Activated CD8-positive, alpha-beta memory T cell treated with anti-CD3 and anti-CD28 coated beads, Interleukin-2, amount 10 ng/mL, durations not matched to agents 7 days and 5 days (primary cell): ENCODE data around the gene SGMS1. TPM values are rescaled to one million over a fixed set of nuclear protein-coding genes. Genes with fewer than 3 reads are reported as not detected.
"Not testable (repeated sequence)": the region's sequence is repeated elsewhere in the genome, so short reads cannot be mapped to it uniquely, and the experiment has no call there.

Experiments used
- ATAC-seq: fragments of 150-1000 bp; cut with Tn5 transposase; one replicate; pipeline ENCODE4 v1.10.0; 2021; ENCODE audit warnings: moderate library complexity
- CTCF ChIA-PET: fragments of 350-600 bp; sonication (Branson Sonifier 250); formaldehyde crosslinking; loops from one replicate; lab custom pipeline; 2021; ENCODE audit warnings: antibody characterized with exemption; lab: Charles Lee
- DNase-seq: peaks from one replicate; pipeline ENCODE4 v3.0.0-alpha.2; 2020
- H3K27ac Mint-ChIP-seq: one replicate; pipeline ENCODE4 v1.8.0; 2021; ENCODE audit warnings: mild to moderate bottlenecking, mixed read lengths
- H3K27me3 Mint-ChIP-seq: one replicate; pipeline ENCODE4 v1.8.0; 2021; ENCODE audit warnings: mixed read lengths
- H3K36me3 Mint-ChIP-seq: one replicate; pipeline ENCODE4 v1.8.0; 2021; ENCODE audit warnings: mild to moderate bottlenecking, mixed read lengths
- H3K4me1 Mint-ChIP-seq: one replicate; pipeline ENCODE4 v1.8.0; 2021; ENCODE audit warnings: mixed read lengths
- H3K4me3 Mint-ChIP-seq: one replicate; pipeline ENCODE4 v1.8.0; 2021; ENCODE audit warnings: mild to moderate bottlenecking, moderate library complexity, mixed read lengths
- H3K9me3 Mint-ChIP-seq: one replicate; pipeline ENCODE4 v1.8.0; 2022; ENCODE audit warnings: low read depth, mixed read lengths
- total RNA-seq, 2 experiments: library from RNA; stranded (reverse); gene quantifications; one replicate each; pipeline ENCODE4 v1.2.3, GENCODE V29; 2021

The SGMS1 gene
- total RNA-seq, 2 experiments from 2014 or later, result 37.0 to 38.4 TPM

DNA sequence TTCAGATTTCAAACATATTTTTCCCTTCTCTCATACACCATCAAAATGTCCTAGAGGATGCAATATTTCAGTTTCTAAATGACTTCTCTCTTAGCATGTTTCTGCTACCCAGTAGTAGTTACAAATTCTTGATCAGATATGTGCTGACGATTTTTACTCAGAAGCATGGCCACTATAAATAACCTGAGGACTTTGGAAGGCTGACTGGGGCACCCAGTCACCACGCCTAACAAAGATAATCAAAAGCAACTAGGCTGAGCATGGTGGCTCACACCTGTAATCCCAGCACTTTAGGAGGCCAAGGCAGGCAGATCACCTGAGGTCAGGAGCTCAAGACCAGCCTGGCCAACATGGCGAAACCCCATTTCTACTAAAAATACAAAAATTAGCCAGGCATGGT is 259.0 kb downstream of the SGMS1 start:
- Mint-ChIP-seq H3K36me3 (peaks cover 33% of the 10 kb centered on the region), H3K4me1 (peaks cover 19% of the 10 kb centered on the region)
- H3K9me3 Mint-ChIP-seq, H3K27me3 Mint-ChIP-seq, CTCF ChIA-PET, ATAC-seq, DNase-seq, H3K4me3 Mint-ChIP-seq, H3K27ac Mint-ChIP-seq: not testable (repeated sequence)

DNA sequence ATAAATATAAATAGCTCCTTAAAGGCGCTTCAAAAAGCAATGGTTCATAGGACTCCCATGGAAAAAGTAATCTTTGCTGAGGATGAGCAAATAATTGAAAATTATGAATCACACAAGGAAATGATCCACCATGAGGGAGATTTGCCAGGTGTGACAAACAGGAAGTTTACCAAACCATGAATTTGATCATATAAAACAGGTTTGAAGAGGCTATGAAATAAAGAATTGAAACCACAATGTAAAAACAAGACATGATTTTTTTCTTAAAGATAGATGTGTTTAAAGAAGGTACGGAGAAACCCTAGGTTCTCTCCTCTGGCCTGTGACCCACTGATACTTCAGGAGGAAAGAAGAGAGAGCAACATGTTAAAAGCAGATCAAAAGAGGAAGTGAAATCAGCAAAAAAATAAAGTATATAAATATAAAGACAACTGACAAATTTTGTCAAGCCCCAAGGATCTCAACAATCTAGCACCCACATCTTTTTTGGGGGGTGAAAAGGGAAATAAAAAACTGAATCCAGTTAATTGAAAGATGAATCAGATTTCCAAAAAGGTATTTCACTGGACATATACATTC is 261.1 kb downstream of the SGMS1 start:
- no peaks in the 10 kb centered on the region for H3K27me3 Mint-ChIP-seq
- peaks cover 18% of the 10 kb centered on the region for H3K4me1 Mint-ChIP-seq

DNA sequence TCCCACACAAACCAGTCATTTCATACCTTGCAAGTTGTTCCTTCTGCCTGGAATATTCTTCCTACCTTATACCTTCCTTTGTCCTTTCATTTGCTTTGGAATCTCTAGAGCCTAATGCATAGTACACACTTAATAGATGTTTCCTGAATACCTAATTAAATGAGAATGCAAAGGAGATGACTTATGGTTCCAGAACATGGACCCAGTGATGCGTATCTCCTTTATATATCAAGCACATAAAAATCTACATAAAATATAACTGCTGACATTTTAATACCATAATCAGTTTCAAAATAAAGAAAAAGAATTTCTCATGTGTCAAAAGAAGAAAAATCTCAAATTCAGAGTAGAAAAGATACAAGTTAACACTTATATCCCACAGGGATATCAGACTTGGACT is 261.8 kb downstream of the SGMS1 start:
- Mint-ChIP-seq H3K4me3 (no peak overlapping the region), H3K36me3 (peaks cover 31% of the 10 kb centered on the region), H3K27ac (no peak overlapping the region), H3K27me3 (no peaks in the 10 kb centered on the region), H3K9me3 (peaks cover 6% of the 10 kb centered on the region), H3K4me1 (peaks cover 18% of the 10 kb centered on the region)
- ATAC-seq (no peak), DNase-seq (no peak)
- CTCF ChIA-PET, result interaction anchor here (1.3 kb wide), 1 partner anchor 12 kb away, joined by 3 read pairs; no protein-coding TSS in a partner anchor

More for the DNA sequence above, 261.1 kb downstream of the SGMS1 start:
- CTCF ChIA-PET, result interaction anchor here (1.3 kb wide), 1 partner anchor 11 kb away, joined by 3 read pairs; no protein-coding TSS in a partner anchor
- ATAC-seq (no peak), DNase-seq (no peak)
- peaks cover 6% of the 10 kb centered on the region for H3K9me3 Mint-ChIP-seq
- peaks cover 33% of the 10 kb centered on the region for H3K36me3 Mint-ChIP-seq
- no peak overlapping the region for H3K4me3 Mint-ChIP-seq
- H3K27ac Mint-ChIP-seq, result no peak overlapping the region

DNA sequence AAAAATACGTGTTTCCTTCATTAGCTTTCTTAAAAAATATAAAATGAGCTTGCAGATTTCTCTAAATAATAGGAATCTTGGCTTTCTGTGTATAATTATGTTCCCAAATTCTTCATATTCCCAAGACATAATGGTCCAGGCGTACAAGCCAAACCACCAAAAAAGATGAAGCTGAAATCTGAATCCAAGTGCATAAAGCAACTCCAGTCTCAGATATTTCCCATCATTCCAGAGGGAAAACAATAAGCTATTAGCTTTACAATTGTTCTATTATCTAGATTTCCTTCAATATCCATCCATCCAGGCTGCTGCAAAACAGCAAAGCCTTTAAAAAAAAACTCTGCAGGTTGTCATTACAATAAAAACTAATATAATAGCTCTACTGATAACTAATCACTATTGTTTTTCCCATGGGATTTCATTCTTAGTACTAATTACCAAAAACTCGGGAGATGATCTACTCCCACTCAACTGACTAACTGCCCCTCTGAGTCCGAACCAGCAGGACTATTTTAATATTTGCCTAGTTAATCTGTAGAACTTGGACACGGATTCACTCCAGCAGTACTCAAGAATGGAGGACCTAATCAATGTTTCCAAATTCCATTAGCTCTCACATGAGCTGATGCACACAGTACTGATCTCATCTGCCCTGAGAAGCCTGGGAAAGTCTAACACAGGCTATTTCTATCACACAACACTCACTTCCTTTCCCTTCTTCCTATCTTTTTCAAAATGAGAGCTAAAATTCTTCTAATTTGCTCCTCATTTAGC is 263.5 kb downstream of the SGMS1 start:
- no peak overlapping the region for H3K27ac Mint-ChIP-seq
- H3K4me1 Mint-ChIP-seq, result peaks cover 15% of the 10 kb centered on the region
- H3K27me3 Mint-ChIP-seq, result no peaks in the 10 kb centered on the region
- ATAC-seq, result no peak
- CTCF ChIA-PET, result interaction anchor here (1.0 to 1.1 kb wide), 2 partner anchors 9 to 23 kb away, joined by 3 read pairs; no protein-coding TSS in a partner anchor
- no peak for DNase-seq
- H3K36me3 Mint-ChIP-seq, result peaks cover 20% of the 10 kb centered on the region
- peaks cover 3% of the 10 kb centered on the region for H3K9me3 Mint-ChIP-seq
- H3K4me3 Mint-ChIP-seq, result no peak overlapping the region

DNA sequence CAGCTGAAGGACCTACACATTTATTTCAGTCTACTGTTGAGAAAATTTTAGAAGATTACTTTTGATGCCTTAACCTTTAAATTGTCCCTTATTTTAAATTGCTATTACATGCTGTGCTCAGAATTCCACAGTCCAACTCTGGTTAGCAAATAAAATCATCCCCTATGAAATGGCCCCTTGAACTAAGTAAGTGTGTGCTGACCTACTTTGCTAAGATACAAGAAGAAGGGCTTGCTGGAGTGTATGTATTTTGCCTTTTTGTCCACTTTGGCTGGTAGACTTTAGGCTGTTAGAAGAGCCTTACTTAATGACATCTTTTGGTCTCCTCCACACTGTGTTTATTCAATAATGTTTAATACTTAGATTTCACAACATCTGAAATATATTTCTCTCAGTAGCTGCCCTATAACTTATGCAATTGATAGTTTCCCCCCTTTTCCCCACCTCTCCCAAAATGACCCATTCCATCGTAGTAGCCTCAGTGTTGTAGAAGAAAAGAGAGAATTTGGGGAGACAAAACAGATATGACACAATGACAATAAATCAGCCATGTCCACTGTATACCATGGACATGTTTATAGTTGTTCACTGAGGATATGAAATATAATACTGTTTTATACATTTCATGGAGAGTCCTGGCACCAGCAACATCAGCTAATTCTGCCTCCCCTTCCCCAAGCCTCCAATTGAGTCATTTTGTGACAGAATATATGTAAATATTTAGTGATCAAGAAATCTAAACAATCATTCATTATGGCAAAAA is 264.6 kb downstream of the SGMS1 start:
- peaks cover 20% of the 10 kb centered on the region for H3K36me3 Mint-ChIP-seq
- CTCF ChIA-PET, result interaction anchor here (1.0 to 1.1 kb wide), 2 partner anchors 10 to 22 kb away, joined by 3 read pairs; no protein-coding TSS in a partner anchor
- H3K4me1 Mint-ChIP-seq, result peaks cover 9% of the 10 kb centered on the region
- DNase-seq (no peak), ATAC-seq (no peak)
- no peak overlapping the region for H3K27ac Mint-ChIP-seq
- no peaks in the 10 kb centered on the region for H3K27me3 Mint-ChIP-seq
- no peak overlapping the region for H3K4me3 Mint-ChIP-seq
- peaks cover 3% of the 10 kb centered on the region for H3K9me3 Mint-ChIP-seq

DNA sequence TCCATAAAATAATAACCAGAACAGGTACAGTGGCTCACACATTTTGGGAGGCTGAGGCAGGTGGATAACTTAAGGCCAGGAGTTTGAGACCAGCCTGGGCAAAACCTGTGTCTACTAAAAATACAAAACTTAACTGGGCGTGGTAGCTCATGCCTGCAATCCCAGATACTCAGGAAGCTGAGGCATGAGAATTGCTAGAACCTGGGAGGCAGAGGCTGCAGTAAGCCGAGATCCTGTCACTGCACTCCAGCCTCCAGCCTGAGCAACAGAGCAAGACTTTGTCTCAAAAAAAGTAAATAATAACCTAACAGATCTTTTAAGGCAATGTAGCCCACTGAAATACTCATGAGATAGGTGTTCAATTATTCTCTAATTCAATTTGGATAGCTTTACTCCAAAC is 265.3 kb downstream of the SGMS1 start:
- ATAC-seq (no peak), DNase-seq (no peak)
- Mint-ChIP-seq H3K27me3 (no peaks in the 10 kb centered on the region), H3K36me3 (peaks cover 16% of the 10 kb centered on the region), H3K27ac (no peak overlapping the region), H3K4me3 (no peak overlapping the region), H3K4me1 (peaks cover 9% of the 10 kb centered on the region), H3K9me3 (peaks cover 3% of the 10 kb centered on the region)
- CTCF ChIA-PET, result no interaction called here

DNA sequence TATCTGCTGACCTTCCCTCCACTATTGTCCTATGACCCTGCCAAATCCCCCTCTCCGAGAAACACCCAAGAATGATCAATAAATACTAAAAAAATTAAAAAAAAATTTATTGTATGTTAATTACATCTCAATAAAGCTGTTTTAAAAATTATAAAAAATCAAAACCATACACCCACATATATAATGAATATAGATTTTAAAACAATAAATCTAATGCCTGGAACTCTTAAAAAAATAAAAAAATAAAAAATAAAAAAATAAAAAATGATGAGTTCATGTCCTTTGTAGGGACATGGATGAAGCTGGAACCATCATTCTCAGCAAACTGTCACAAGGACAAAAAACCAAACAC is 267.3 kb downstream of the SGMS1 start:
- not testable (repeated sequence) for H3K4me3 Mint-ChIP-seq, H3K27ac Mint-ChIP-seq, DNase-seq, H3K9me3 Mint-ChIP-seq, H3K4me1 Mint-ChIP-seq, ATAC-seq, H3K27me3 Mint-ChIP-seq
- CTCF ChIA-PET, result interaction anchor here (1.0 kb wide), 1 partner anchor 18 kb away, joined by 3 read pairs; no protein-coding TSS in a partner anchor
- peaks cover 19% of the 10 kb centered on the region for H3K36me3 Mint-ChIP-seq

DNA sequence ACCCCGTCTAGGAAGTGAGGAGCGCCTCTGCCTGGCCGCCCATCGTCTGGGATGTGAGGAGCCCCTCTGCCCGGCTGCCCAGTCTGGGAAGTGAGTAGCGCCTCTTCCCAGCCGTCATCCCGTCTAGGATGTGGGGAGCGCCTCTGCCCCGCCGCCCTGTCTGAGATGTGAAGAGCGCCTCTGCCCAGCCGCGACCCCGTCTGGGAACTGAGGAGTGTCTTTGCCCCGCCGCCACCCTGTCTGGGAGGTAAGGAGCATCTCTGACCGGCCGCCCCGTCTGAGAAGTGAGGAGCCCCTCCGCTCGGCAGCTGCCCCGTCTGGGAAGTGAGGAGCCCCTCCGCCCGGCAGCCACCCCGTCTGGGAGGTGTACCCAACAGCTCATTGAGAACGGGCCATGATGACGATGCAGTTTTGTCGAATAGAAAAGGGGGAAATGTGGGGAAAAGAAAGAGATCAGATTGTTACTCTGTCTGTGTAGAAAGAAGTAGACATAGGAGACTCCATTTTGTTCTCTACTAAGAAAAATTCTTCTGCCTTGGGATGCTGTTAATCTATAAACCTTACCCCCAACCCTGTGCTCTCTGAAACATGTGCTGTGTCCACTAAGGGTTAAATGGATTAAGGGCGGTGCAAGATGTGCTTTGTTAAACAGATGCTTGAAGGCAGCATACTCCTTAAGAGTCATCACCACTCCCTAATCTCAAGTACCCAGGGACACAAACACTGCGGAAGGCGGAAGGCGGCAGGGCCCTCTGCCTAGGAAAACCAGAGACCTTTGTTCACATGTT is 267.9 kb downstream of the SGMS1 start:
- H3K27me3 Mint-ChIP-seq, H3K4me1 Mint-ChIP-seq, DNase-seq, H3K4me3 Mint-ChIP-seq, H3K9me3 Mint-ChIP-seq, H3K27ac Mint-ChIP-seq, ATAC-seq: not testable (repeated sequence)
- CTCF ChIA-PET, result interaction anchor here (1.0 kb wide), 1 partner anchor 18 kb away, joined by 3 read pairs; no protein-coding TSS in a partner anchor
- peaks cover 25% of the 10 kb centered on the region for H3K36me3 Mint-ChIP-seq

DNA sequence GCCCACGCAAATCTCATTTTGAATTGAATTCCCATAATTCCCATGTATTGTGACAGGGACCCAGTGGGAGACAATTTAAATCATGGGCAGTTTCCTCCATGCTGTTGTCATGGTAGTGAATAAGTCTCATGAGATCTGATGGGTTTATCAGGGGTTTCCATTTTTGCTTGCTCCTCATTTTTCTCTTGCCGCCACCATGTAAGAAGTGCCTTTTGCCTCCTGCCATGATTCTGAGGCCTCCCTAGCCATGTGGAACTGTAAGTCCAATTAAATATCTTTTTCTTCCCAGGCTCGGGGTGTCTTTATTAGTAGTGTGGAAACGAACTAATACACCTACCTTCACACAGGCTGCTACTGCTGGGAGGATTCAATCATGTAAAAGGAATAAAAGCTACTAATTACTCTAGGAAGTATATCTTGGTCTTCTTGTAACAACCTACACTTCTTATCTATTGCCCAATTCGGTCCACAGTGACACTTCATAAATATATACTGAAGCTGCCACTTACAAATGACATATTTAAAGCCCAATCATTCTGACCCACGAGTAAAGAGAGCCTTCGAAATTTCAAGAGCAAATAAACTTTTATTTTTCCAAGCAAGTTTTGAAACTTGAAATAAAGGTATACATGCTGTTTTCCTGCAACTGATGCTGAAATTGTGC is 272.1 kb downstream of the SGMS1 start:
- H3K36me3 Mint-ChIP-seq, result peaks cover 49% of the 10 kb centered on the region
- H3K27ac Mint-ChIP-seq, result no peak overlapping the region
- ATAC-seq (no peak), DNase-seq (no peak)
- peaks cover 30% of the 10 kb centered on the region for H3K4me1 Mint-ChIP-seq
- H3K9me3 Mint-ChIP-seq, result peaks cover 25% of the 10 kb centered on the region
- H3K27me3 Mint-ChIP-seq, result no peaks in the 10 kb centered on the region
- CTCF ChIA-PET, result no interaction called here
- no peak overlapping the region for H3K4me3 Mint-ChIP-seq

DNA sequence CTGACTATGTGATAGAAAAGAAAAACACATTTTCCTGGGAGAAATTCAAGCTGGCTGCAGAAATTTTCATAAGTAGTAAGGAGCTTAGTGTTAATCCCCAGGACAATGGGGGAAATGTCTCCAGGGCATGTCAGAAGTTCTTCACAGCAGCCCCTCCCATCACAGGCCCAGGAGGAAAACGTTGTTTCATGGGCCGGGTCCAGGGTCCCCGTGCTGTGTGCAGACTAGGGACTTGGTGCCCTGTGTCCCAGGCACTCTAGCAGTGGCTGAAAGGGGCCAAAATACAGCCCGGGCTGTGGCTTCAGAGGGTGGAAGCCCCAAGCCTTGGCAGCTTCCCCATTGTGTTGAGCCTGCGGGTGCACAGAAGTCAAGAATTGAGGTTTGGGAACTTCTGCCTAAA is 273.4 kb downstream of the SGMS1 start:
- no peak overlapping the region for H3K4me3 Mint-ChIP-seq
- CTCF ChIA-PET, result no interaction called here
- H3K36me3 Mint-ChIP-seq, result peaks cover 46% of the 10 kb centered on the region
- DNase-seq (no peak), ATAC-seq (no peak)
- no peak overlapping the region for H3K27ac Mint-ChIP-seq
- H3K4me1 Mint-ChIP-seq, result peaks cover 30% of the 10 kb centered on the region
- no peaks in the 10 kb centered on the region for H3K27me3 Mint-ChIP-seq
- H3K9me3 Mint-ChIP-seq, result peaks cover 25% of the 10 kb centered on the region

DNA sequence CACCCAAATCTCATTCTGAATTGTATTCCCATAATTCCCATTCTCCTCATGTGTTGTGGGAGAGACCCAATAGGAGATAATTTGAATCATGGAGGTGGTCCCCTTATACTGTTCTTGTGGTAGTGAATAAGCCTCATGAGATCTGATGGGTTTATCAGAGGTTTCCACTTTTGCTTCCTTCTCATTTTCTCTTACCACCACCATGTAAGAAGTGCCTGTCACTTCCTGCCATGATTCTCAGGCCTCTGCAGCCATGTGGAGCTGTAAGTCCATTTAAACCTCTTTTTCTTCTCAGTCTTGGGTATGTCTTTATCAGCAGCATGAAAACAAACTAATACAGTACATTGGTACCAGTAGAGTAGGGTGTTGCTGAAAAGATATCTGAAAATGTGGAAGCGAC is 274.2 kb downstream of the SGMS1 start:
- ATAC-seq (no peak), DNase-seq (no peak)
- Mint-ChIP-seq H3K4me1 (peaks cover 30% of the 10 kb centered on the region), H3K27me3 (no peaks in the 10 kb centered on the region), H3K27ac (no peak overlapping the region), H3K36me3 (peaks cover 41% of the 10 kb centered on the region), H3K4me3 (no peak overlapping the region), H3K9me3 (peaks cover 25% of the 10 kb centered on the region)
- CTCF ChIA-PET, result no interaction called here

DNA sequence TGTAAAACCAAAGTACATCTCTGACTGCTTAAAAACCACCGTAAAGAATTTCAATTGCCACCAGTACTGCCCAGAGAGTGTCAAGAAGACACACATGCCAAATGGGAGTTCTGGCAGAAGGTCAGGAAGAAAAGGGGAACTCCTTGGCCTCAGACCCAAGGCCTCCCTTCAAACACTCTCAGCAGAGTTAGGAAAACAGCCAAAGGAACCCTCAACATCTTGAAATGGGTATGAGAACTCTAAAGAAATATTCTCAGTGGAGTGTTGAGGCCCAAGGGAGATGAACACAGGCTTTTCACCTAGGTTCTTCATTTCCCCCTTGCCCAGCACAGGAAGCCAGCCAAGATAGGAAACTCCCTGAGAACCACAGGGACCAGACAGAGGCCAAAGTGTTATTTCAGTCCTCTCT is 276.4 kb downstream of the SGMS1 start:
- Mint-ChIP-seq H3K4me3 (no peak overlapping the region), H3K27ac (no peak overlapping the region)
- CTCF ChIA-PET, result no interaction called here

More for the DNA sequence above, 276.4 kb downstream of the SGMS1 start:
- Mint-ChIP-seq H3K4me1 (peaks cover 37% of the 10 kb centered on the region), H3K27me3 (no peaks in the 10 kb centered on the region), H3K36me3 (peaks cover 54% of the 10 kb centered on the region), H3K9me3 (peaks cover 25% of the 10 kb centered on the region)
- ATAC-seq (peak; percentile 27), DNase-seq (peak; percentile 45)
